Adrenal gland (tissue), 12 donors: ENCODE data around the gene SPOCK3. TPM values are rescaled to one million over a fixed set of nuclear protein-coding genes. Genes with fewer than 3 reads are reported as not detected.

Source experiments
- DNase-seq, 7 donors: peaks; one replicate each; pipeline ENCODE4 v3.0.0-alpha.2; 2019 to 2020
- H3K27ac ChIP-seq, 5 donors: fragments of 200-600 bp; sonication (generic) in 4 of 5; 1 replicate in 3 of 5; 2 replicates in 2 of 5; pipeline versions ENCODE4 v1.5.1 to v1.8.0; 2016 to 2020; ENCODE audit warnings: mild to moderate bottlenecking in 1 of 5
- H3K27me3 ChIP-seq: fragments of 200-600 bp; 2 replicates; pipeline ENCODE4 v1.8.0; 2021
- H3K36me3 ChIP-seq, 2 donors: fragments of 200-600 bp; replicated peaks in 1 of 2; 1 replicate in 1 of 2; 2 replicates in 1 of 2; pipeline versions ENCODE4 v1.5.1 to v1.8.0; 2018 to 2022
- H3K4me1 ChIP-seq, 2 donors: fragments of 200-600 bp; replicated peaks in 1 of 2; 1 replicate in 1 of 2; 2 replicates in 1 of 2; pipeline versions ENCODE4 v1.5.1 to v1.8.0; 2018 to 2021
- H3K4me3 ChIP-seq, 4 donors: fragments of 200-600 bp; sonication (generic) in 3 of 4; one replicate each; pipeline ENCODE4 v1.5.1; 2016 to 2018
- H3K9me3 ChIP-seq, 3 donors: fragments of 200-600 bp; sonication (generic) in 1 of 3; replicated peaks in 1 of 3; 1 replicate in 2 of 3; 2 replicates in 1 of 3; pipeline versions ENCODE4 v1.5.1 to v1.8.0; 2016 to 2021
- CTCF ChIP-seq, 6 experiments: fragments of 450-650 bp in 4 of 6; fragments of 200-600 bp in 2 of 6; sonication (generic) in 1 of 6; IDR thresholded peaks; 1 replicate in 5 of 6; 2 replicates in 1 of 6; pipeline versions ENCODE4 v1.5.1 to v1.8.0; 2016 to 2021; ENCODE audit warnings: antibody characterized with exemption in 6 of 6, mild to moderate bottlenecking in 2 of 6, moderate library complexity in 1 of 6
- POLR2A ChIP-seq, 2 donors: fragments of 450-650 bp; IDR thresholded peaks; one replicate each; pipeline ENCODE4 v1.6.1; 2017; ENCODE audit warnings: antibody characterized with exemption in 2 of 2, mild to moderate bottlenecking in 2 of 2, moderate library complexity in 1 of 2
- WGBS, 4 donors: extraction: QIAGEN DNeasy Blood & Tissue Kit in 2 of 4; methylation state at CpG; one replicate each; pipeline versions ENCODE4 v1.1.5 to v1.1.7; 2013 to 2017; 5-methylcytosine and 5-hydroxymethylcytosine counted together
- intact Hi-C, 2 donors: fragments of 100-400 bp; cut with DNase I; formaldehyde crosslinking; loops; one replicate each; pipeline versions ENCODE4 v1.14.1 to v1.15.0; 2022 to 2023
- polyA plus RNA-seq, 3 donors: library from polyadenylated mRNA; stranded (reverse); fragments of 200-250 nt in 2 of 3; fragments of 350-450 nt in 1 of 3; fragmentation: Illumina TruSeq in 1 of 3; extraction: RNeasy Lipid Tissue Mini Kit (QIAGEN cat#74804) in 1 of 3; gene quantifications; one replicate each; pipeline ENCODE4 v1.2.3, GENCODE V29; 2013 to 2014
- total RNA-seq, 9 donors: library from RNA; depleted of rRNA in 4 of 9; stranded (reverse); fragments of >200 nt in 4 of 9; fragments of 120-200 nt in 1 of 9; fragmentation: NEBNext Ultra II Directional in 1 of 9; extraction: Animal tissue kit (Norgen Biotek cat#: 25700) in 1 of 9; gene quantifications; one replicate each; pipeline versions ENCODE4 v1.1.0 to v1.2.4, GENCODE V29; 2013 to 2023
- donor health status: healthy with polysubstance abuse.
- donor health status: Bipolar disorder and iron deficiency.
- donor health status: DM: yes; HTN: yes; CAD: no.
- donor health status: DM: no; HTN: no; CAD: no.
- donor health status: DM: no; HTN: no; CAD: no.
- donor health status: DM: yes; HTN: yes; CAD: no.

Gene SPOCK3
- total and polyA plus RNA-seq, 12 donors, result 0.18 to 30.3 (median 3.0) TPM; not detected in 1

DNA sequence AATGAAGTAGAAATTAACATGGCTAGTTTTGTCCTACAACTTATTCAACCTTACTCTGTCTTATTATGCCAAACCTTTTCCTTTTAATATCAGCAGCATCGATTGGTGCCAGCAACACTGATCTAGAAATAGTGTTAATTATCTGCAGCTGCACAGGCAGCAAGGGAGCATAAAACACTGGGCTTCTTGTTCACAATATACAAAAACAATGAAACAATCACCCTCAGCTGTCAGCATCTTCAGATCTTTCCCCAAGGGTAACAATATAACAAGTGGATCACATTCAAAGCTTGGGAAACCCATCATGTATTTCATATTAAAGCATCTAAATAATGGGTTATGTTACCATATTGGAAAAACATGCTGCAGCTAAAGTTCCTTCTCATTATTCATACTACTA, 238.1 kb downstream of the SPOCK3 start:
- intact Hi-C loops, result no loop called here
- Histone ChIP-seq H3K4me1 (no peaks in the 10 kb centered on the region), H3K4me3 (no peak overlapping the region), H3K36me3 (no peaks in the 10 kb centered on the region), H3K27me3 (no peaks in the 10 kb centered on the region), H3K9me3 (no peaks in the 10 kb centered on the region), H3K27ac (no peak overlapping the region)
- WGBS, 4 donors, result 47 to 77% (median 64%) methylated on average over 1 of the region's 1 CpG
- no peak for TF ChIP-seq POLR2A (IDR thresholded peaks at IDR 0.05)
- TF ChIP-seq CTCF (IDR thresholded peaks at IDR 0.05), result no peak
- no peak for DNase-seq

- Histone ChIP-seq H3K36me3 (no peaks in the 10 kb centered on the region), H3K4me3 (no peak overlapping the region), H3K4me1 (no peaks in the 10 kb centered on the region), H3K27me3 (no peaks in the 10 kb centered on the region), H3K9me3 (no peaks in the 10 kb centered on the region), H3K27ac (no peak overlapping the region)
- TF ChIP-seq POLR2A (IDR thresholded peaks at IDR 0.05) (no peak), CTCF (IDR thresholded peaks at IDR 0.05) (no peak)
- intact Hi-C loops, result no loop called here
- DNase-seq, result no peak
These were observed 239.6 kb downstream of the SPOCK3 start for GRCh38 chr4:166994686-166995085.

- Histone ChIP-seq H3K36me3 (no peaks in the 10 kb centered on the region), H3K4me3 (no peak overlapping the region), H3K9me3 (no peaks in the 10 kb centered on the region), H3K27me3 (no peaks in the 10 kb centered on the region), H3K4me1 (no peaks in the 10 kb centered on the region), H3K27ac (no peak overlapping the region)
- intact Hi-C loops, result no loop called here
- DNase-seq, result no peak
- TF ChIP-seq CTCF (IDR thresholded peaks at IDR 0.05), result no peak
- TF ChIP-seq POLR2A (IDR thresholded peaks at IDR 0.05), result no peak
- 87 to 89% (median 89%) methylated on average over 3 of the region's 3 CpGs for WGBS, 4 donors
These were observed 243.2 kb downstream of the SPOCK3 start for GRCh38 chr4:166991006-166991561.

GRCh38 chr4:166989886-166990285, 244.4 kb downstream of the SPOCK3 start:
- Histone ChIP-seq H3K27me3 (no peaks in the 10 kb centered on the region), H3K27ac (no peak overlapping the region), H3K4me3 (no peak overlapping the region), H3K36me3 (no peaks in the 10 kb centered on the region), H3K4me1 (no peaks in the 10 kb centered on the region), H3K9me3 (no peaks in the 10 kb centered on the region)
- intact Hi-C loops, result no loop called here
- TF ChIP-seq POLR2A (IDR thresholded peaks at IDR 0.05) (no peak), CTCF (IDR thresholded peaks at IDR 0.05) (no peak)
- DNase-seq, result no peak
- 28 to 53% (median 34%) methylated on average over 1 of the region's 1 CpG for WGBS, 4 donors
